Activated CD4-positive, alpha-beta T cell treated with anti-CD3 and anti-CD28 coated beads, Interleukin-10, Interleukin-2, amounts not matched to agents 100 ng/mL and 50 ng/mL, durations not matched to agents 16 hours and 8 hours (primary cell): ENCODE results near the gene NCDN.

Experiments
- DNase-seq: peaks from one replicate; pipeline ENCODE4 v3.0.0-alpha.2; 2020

NCDN gene

DNA sequence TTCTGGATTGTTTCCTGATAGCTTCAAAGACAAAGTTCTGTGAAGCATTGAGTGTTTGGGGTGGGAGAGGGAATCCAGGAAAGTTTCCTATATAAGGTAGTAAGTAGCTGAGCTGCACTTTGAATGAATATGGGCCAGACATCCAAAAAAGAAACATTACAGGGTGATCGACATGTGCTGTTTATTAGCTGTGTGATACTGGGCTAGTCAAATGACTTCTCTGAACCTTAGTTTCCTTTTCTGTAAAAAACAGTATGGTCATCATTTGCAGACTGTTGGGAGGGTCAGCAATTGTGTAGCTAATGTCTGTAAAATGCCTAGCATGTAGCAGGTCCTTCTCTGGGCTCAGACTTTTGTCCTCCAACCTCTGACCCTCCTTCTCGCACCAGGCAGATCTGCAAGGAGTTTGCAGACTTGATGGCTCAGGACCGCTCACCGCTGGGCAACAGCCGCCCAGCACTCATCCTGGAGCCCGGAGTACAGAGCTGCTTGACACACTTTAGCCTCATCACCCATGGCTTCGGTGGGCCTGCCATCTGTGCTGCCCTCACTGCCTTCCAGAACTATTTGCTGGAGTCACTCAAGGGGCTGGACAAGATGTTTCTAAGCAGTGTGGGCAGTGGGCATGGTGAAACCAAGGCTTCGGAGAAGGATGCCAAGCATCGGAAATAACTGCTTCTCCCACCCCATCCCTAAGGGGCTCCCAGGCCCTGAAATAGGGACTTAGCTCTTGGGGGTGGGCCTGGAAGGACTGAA lies 36.6 kb downstream of the NCDN start:
- no peak for DNase-seq

DNA sequence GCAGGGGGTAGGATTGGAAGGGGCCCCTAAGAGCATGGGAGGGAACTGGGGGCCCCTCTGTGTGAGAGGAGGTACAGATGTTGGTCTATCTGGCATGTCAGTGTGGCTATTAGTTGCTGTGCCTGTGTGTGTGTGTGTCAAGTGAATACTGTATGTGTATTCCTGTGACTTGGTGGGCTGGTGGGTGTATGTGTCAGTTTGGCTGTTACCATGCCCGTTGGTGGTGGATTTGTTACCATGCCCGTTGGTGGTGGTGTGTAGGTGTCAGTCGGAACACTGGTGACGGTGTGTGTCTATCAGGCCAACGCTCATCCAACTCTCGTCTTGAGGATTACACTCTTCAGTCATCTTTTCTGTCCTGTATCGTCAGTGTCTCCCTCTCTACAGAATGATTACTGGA lies 38.1 kb downstream of the NCDN start:
- no peak for DNase-seq

DNA sequence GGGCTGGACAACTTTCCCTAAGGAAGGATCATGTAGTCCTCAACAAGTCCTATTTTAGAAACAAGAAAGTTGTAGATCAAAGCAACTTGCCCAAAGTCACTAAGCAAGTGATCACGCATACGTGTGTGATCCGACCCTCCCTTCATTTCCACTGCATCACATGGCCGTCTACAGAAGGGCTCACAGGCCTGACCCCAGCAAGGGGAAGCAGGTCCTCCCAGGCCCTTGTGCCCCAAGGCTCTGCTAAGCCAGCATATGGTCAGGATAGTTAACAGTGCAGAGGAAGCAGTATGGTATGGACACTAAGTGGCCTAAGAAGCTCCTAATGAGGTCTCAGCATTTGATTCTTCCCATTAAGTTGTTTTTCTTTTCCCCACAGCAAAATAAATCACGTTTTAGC lies 40.3 kb downstream of the NCDN start:
- DNase-seq = no peak

GRCh38 chr1:35598895-35599294 lies 41.3 kb downstream of the NCDN start:
- DNase-seq = no peak

- no peak for DNase-seq
Observed at GRCh38 chr1:35599411-35599810, 41.8 kb downstream of the NCDN start.

- DNase-seq = no peak
Observed at GRCh38 chr1:35600593-35600992, 43.0 kb downstream of the NCDN start.

DNA sequence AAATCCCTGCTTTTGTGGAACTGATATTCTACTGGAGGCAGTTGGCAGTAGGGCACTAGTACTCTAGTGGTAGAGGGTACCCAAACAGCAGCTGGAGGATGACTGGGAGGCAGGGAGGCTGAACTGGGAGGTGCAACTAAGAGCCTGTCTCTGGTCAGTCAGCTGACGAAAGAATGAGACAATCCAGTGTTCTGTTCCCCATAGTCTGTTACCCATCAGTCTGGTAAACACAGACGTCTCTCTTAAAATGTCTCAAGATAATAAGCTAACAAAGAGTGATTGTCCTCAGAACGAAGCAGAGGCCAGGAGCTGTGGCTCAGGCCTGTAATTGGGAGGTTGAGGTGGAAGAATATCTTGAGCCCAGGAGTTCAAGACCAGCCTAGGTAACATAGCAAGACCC lies 45.9 kb downstream of the NCDN start:
- DNase-seq = no peak

DNA sequence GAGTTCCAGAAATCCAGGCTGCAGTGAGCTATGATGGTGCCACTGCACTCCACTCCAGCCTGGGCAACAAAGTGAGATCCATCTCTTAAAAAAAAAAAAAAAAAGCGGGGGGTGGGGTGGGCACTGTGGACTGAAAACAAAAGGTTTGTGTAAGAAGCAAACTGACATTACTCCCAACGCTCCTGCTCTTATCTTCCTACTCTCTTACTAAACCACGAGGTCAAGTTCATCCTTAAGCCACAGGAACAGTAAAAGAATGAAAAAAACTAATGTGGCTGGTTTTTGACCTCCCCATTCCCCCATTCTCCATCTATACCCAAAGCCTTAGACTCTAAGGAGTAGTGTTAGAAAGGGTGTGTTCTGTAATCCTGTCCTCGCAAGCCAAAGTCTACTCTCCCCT lies 46.3 kb downstream of the NCDN start:
- no peak for DNase-seq

DNA sequence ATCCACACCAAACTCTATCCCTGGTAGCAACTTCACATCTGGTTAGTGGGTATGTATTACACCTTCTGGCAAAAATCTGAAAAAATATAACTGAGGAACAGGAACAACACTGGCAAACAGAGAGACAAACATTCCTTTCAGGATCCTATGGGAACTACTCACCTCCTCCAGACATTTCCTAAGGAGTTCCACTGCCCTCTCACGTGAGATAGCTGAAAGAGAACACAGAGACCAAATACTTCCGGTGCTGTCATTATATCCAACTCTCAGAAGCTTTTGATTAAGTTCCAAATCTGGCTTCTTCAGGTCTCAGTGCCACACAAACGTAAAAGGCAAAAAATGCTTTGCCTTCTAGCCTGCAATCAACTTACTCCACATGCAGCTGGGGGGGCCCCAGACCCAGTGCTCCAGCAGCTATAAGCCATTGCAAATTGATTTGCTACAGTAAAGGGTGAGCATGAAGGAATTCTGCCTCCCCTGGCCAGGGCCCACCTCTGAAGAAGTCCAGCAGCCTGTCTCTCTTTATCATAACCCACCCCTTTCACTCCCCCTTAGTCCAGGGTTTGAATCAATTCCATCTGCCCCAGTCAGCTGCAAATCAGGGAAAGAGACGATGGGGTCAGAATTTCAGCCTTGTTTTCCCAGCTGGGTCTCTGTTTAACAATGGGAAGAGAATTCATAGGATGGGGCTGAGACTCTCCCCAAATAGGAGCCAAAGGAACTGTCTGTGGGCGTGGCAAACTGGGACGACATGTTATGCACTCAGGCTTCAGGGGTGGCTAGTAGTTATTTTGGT lies 47.7 kb downstream of the NCDN start:
- no peak for DNase-seq

- no peak for DNase-seq
Observed at GRCh38 chr1:35605867-35606182, 48.2 kb downstream of the NCDN start.

- DNase-seq = no peak
Observed at GRCh38 chr1:35611655-35612054, 54.1 kb downstream of the NCDN start.

GRCh38 chr1:35615440-35615839 lies 57.8 kb downstream of the NCDN start:
- DNase-seq = no peak
